H1 (cell line): ENCODE measurements around the gene LHPP. TPM values are rescaled to one million over a fixed set of nuclear protein-coding genes. Genes with fewer than 3 reads are reported as not detected.

Source experiments
- RBBP5 ChIP-seq: IDR thresholded peaks from 2 replicates; pipeline ENCODE4 v1.7.1; 2012; ENCODE audit warnings: low read depth, mild to moderate bottlenecking, inconsistent platforms, low read length, moderate library complexity, borderline replicate concordance
- TEAD4 ChIP-seq: IDR thresholded peaks from 2 replicates; pipeline ENCODE4 v1.6.1; 2012; ENCODE audit warnings: low read depth, low read length, inconsistent platforms, mixed read lengths
- polyA plus RNA-seq, 7 experiments: library from polyadenylated mRNA; depleted of rRNA in 3 of 7; stranded (reverse) in 5 of 7; unstranded in 2 of 7; fragments of >200 nt in 5 of 7; fragments of 200-250 nt in 2 of 7; gene quantifications; 1 replicate in 5 of 7; 2 replicates in 1 of 7; 4 replicates in 1 of 7; pipeline versions ENCODE4 v1.2.1 to v1.2.3, GENCODE V29; 2011 to 2013; ENCODE audit warnings: missing spikeins in 2 of 7, mixed read lengths in 2 of 7
- total RNA-seq: library from RNA; stranded (reverse); fragmentation: NEBNext Ultra II Directional; extraction: Animal tissue kit (Norgen Biotek cat#: 25700); gene quantifications from 2 replicates; pipeline ENCODE4 v1.2.1, GENCODE V29; 2021

LHPP gene
- total and polyA plus RNA-seq, 2 of the 8 experiments (the other 6 are each of a cell fraction or from before 2014, with no cell fraction given): 26.0 to 45.0 TPM

- TF ChIP-seq RBBP5: no peak
- no peak for TF ChIP-seq TEAD4
- TF ChIP-seq, all 59 proteins: peak for 0
Observed at GRCh38 chr10:124603376-124604213, 142.0 kb downstream of the LHPP start (continued).
